Stimulated activated CD4-positive, alpha-beta T cell treated with anti-CD3 and anti-CD28 coated beads, Interleukin-12 subunit alpha, Interleukin-12 subunit beta, amount 100 ng/mL, for 24 hours (primary cell): Measurements from ENCODE around the gene LTF.

Experiments
- DNase-seq, 2 experiments: peaks; one replicate each; pipeline ENCODE4 v3.0.0-alpha.2; 2020; ENCODE audit warnings: low read depth in 2 of 2

LTF gene

GRCh38 chr3:46469680-46470357, 5.1 kb upstream of the LTF start:
- no peak for DNase-seq

GRCh38 chr3:46468753-46469600, 4.3 kb upstream of the LTF start:
- no peak for DNase-seq

- DNase-seq, result no peak
Measured at GRCh38 chr3:46467562-46467961, 2.9 kb upstream of the LTF start.

GRCh38 chr3:46466871-46467403, 2.2 kb upstream of the LTF start:
- no peak for DNase-seq

- no peak for DNase-seq
Measured at GRCh38 chr3:46466273-46466672, 1.6 kb upstream of the LTF start.

GRCh38 chr3:46465196-46465520, 453 bp upstream of the LTF start:
- no peak for DNase-seq

- no peak for DNase-seq
Measured at GRCh38 chr3:46463868-46464241, 850 bp downstream of the LTF start.

GRCh38 chr3:46463120-46463867, 1.4 kb downstream of the LTF start:
- no peak for DNase-seq

- no peak for DNase-seq
Measured at GRCh38 chr3:46462511-46462910, 2.2 kb downstream of the LTF start.

GRCh38 chr3:46462111-46462510, 2.6 kb downstream of the LTF start:
- no peak for DNase-seq

- DNase-seq, result no peak
Measured at GRCh38 chr3:46460051-46460450, 4.7 kb downstream of the LTF start.

- no peak for DNase-seq
Measured at GRCh38 chr3:46456118-46456517, 8.6 kb downstream of the LTF start.

GRCh38 chr3:46455231-46456115, 9.2 kb downstream of the LTF start:
- DNase-seq, result no peak

- no peak for DNase-seq
Measured at GRCh38 chr3:46454606-46455005, 10.1 kb downstream of the LTF start.

- no peak for DNase-seq
Measured at GRCh38 chr3:46454209-46454595, 10.5 kb downstream of the LTF start.

GRCh38 chr3:46453526-46454208, 11.0 kb downstream of the LTF start:
- DNase-seq, result no peak

GRCh38 chr3:46449755-46450552, 14.8 kb downstream of the LTF start:
- DNase-seq, result no peak

- no peak for DNase-seq
Measured at GRCh38 chr3:46448721-46449120, 16.0 kb downstream of the LTF start.

GRCh38 chr3:46447228-46447985, 17.3 kb downstream of the LTF start:
- no peak for DNase-seq
